Urinary bladder (tissue), 2 donors: Measurements from ENCODE around the gene PLA2G7. TPM values are rescaled to one million over a fixed set of nuclear protein-coding genes. Genes with fewer than 3 reads are reported as not detected.

ENCODE experiments used
- polyA plus RNA-seq: library from polyadenylated mRNA; stranded (reverse); fragments of 200-250 nt; gene quantifications from one replicate; pipeline ENCODE4 v1.2.3, GENCODE V29; 2013
- total RNA-seq: library from RNA; depleted of rRNA; stranded (reverse); fragments of >200 nt; gene quantifications from one replicate; pipeline ENCODE4 v1.2.3, GENCODE V29; 2014
- donor health status: healthy.

PLA2G7 gene
- total and polyA plus RNA-seq, 2 donors = 0.77 to 2.7 TPM

Other genes starting within 250 kb of the PLA2G7 start
- gene RCAN2, start 243.9 kb downstream of the PLA2G7 start, total RNA-seq = 23.7 TPM
- gene RCAN2, start 243.9 kb downstream of the PLA2G7 start, polyA plus RNA-seq = 60.2 TPM
- gene CYP39A1, start 82.6 kb downstream of the PLA2G7 start, total RNA-seq = 13.3 TPM
- gene CYP39A1, start 82.6 kb downstream of the PLA2G7 start, polyA plus RNA-seq = 4.3 TPM
- gene SLC25A27, start 82.4 kb downstream of the PLA2G7 start, total RNA-seq = 41.5 TPM
- 15.0 TPM for gene SLC25A27, start 82.4 kb downstream of the PLA2G7 start, polyA plus RNA-seq
- 1.9 TPM for gene TDRD6, start 47.5 kb downstream of the PLA2G7 start, total RNA-seq
- 0.13 TPM for gene TDRD6, start 47.5 kb downstream of the PLA2G7 start, polyA plus RNA-seq
- not detected for gene ANKRD66, start 11.6 kb upstream of the PLA2G7 start, total RNA-seq
- not detected for gene ANKRD66, start 11.6 kb upstream of the PLA2G7 start, polyA plus RNA-seq
- not detected for gene MEP1A, start 58.0 kb upstream of the PLA2G7 start, total RNA-seq
- not detected for gene MEP1A, start 58.0 kb upstream of the PLA2G7 start, polyA plus RNA-seq
- gene ADGRF5, start 186.6 kb upstream of the PLA2G7 start, total RNA-seq = 41.3 TPM
- 16.2 TPM for gene ADGRF5, start 186.6 kb upstream of the PLA2G7 start, polyA plus RNA-seq